Stomach (tissue), 4 donors: ENCODE data around the gene RANGRF.

Experiments
- CTCF ChIP-seq, 7 experiments: fragments of 450-650 bp in 4 of 7; fragments of 200-600 bp in 3 of 7; sonication (generic) in 3 of 7; IDR thresholded peaks; one replicate each; pipeline ENCODE4 v1.5.1; 2016 to 2019; ENCODE audit warnings: antibody characterized with exemption in 7 of 7, control low read depth in 2 of 7, mild to moderate bottlenecking in 1 of 7
- POLR2A ChIP-seq, 4 donors: fragments of 450-650 bp; IDR thresholded peaks; one replicate each; pipeline ENCODE4 v1.6.1; 2016; ENCODE audit warnings: antibody characterized with exemption in 4 of 4, control low read depth in 2 of 4, mild to moderate bottlenecking in 1 of 4, moderate library complexity in 1 of 4
- POLR2AphosphoS5 ChIP-seq, 3 donors: sonication (generic); formaldehyde crosslinking; IDR thresholded peaks; one replicate each; pipeline ENCODE4 v1.6.1; 2016; ENCODE audit warnings: antibody characterized with exemption in 3 of 3

DNA sequence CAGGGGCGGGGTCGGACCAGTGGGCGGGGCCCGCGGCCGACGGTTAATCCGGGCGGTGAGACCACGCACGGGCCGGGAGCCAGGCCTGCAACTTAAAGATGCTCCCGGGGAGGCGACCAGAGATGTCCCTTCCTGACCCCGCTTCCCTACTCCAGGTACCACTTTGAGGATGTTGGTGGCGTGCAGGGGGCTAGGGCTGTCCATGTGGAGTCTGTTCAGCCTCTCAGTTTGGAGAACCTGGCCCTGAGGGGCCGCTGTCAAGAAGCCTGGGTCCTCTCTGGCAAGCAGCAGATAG, 580 bp downstream of the RANGRF start:
- no peak for TF ChIP-seq POLR2A (IDR thresholded peaks at IDR 0.05)
- TF ChIP-seq CTCF (IDR thresholded peaks at IDR 0.05) = no peak
- TF ChIP-seq POLR2AphosphoS5 (IDR thresholded peaks at IDR 0.05) = no peak
